GM13977 (cell line): ENCODE results near the gene PCDH15.

ENCODE experiments used
- DNase-seq: peaks from one replicate; pipeline ENCODE4 v3.0.0; 2012; ENCODE audit warnings: low spot score
- in situ Hi-C: fragments of 300-500 bp; cut with MboI; formaldehyde crosslinking; loops from one replicate; pipeline ENCODE4 v1.12.0; 2022; ENCODE audit warnings: low sequenced_read_pairs, low pct_unique_long_range_greater_than_20kb, mixed read lengths, inconsistent platforms; ENCODE audit not compliant: unreplicated experiment
- TF ChIP-seq, protein P1 (sequence below): IDR thresholded peaks from 2 replicates; pipeline ENCODE4 v1.5.1; 2012; ENCODE audit warnings: mild to moderate bottlenecking, control low read depth; ENCODE audit not compliant: insufficient read depth; ENCODE audit errors: extremely low read depth, missing control alignments

PCDH15 gene

DNA sequence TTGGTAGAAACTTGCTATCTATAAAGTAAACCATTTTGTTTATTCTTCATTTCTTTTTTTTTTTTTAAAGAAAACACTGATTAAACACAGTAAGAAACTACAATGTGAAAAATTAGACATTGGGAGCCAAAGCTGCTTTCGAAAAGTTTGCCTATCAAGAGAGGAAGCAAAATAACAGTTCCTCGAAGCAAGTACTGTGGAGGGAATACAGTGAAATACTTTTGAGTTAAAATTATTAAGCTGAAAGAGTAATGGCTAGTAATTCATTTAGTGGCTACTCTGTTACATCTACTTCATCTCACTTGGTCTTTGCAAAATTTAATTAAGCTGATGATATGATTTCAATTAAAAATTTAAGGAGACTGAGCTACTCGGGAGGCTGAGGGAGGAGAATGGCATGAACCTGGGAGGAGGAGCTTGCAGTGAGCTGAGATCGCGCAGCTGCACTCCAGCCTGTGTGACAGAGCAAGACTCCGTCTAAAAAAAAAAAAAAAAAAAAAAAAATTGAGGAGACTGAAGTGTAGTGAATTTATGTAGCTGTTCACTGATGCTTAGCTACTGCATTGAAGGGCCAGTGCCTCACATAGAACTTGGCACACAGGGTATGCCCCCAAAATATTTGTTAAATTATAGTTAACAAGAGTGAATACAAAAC lies 1046.3 kb downstream of the PCDH15 start:
- TF ChIP-seq, protein P1, sequence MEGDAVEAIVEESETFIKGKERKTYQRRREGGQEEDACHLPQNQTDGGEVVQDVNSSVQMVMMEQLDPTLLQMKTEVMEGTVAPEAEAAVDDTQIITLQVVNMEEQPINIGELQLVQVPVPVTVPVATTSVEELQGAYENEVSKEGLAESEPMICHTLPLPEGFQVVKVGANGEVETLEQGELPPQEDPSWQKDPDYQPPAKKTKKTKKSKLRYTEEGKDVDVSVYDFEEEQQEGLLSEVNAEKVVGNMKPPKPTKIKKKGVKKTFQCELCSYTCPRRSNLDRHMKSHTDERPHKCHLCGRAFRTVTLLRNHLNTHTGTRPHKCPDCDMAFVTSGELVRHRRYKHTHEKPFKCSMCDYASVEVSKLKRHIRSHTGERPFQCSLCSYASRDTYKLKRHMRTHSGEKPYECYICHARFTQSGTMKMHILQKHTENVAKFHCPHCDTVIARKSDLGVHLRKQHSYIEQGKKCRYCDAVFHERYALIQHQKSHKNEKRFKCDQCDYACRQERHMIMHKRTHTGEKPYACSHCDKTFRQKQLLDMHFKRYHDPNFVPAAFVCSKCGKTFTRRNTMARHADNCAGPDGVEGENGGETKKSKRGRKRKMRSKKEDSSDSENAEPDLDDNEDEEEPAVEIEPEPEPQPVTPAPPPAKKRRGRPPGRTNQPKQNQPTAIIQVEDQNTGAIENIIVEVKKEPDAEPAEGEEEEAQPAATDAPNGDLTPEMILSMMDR: no peak
- in situ Hi-C loops: no loop called here
- DNase-seq: no peak
